HK-2 (cell line): ENCODE data around the gene KLF13.

Source experiments
- DNase-seq: peaks from one replicate; pipeline ENCODE4 v3.0.0-alpha.2; 2018; ENCODE audit not compliant: unreplicated experiment

Gene KLF13

DNA sequence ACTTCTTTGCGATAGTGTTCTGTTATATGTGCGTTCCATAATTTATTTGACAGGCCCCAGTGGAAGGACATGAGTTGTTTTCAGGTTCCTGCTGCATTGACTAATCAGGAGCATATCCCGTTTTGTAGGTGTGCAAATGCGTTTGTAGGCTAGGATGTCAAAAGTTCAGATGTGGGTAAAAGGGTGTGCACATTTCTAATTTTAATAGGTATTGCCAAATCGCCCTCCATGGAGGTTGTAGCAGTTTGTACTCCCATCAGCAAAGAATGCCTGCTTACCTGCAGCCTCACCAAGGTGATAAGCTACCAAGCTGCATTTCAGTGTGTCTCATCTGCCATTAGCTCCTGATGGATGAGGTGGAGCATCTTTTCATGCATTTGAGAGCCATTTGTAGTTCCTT, 36.3 kb downstream of the KLF13 start:
- DNase-seq: no peak

- DNase-seq: no peak
Observed at GRCh38 chr15:31364301-31365031, 37.8 kb downstream of the KLF13 start.

GRCh38 chr15:31365032-31365654, 38.5 kb downstream of the KLF13 start:
- no peak for DNase-seq

- DNase-seq: no peak
Observed at GRCh38 chr15:31365655-31366127, 39.1 kb downstream of the KLF13 start.

GRCh38 chr15:31366169-31366734, 39.6 kb downstream of the KLF13 start:
- DNase-seq: no peak

DNA sequence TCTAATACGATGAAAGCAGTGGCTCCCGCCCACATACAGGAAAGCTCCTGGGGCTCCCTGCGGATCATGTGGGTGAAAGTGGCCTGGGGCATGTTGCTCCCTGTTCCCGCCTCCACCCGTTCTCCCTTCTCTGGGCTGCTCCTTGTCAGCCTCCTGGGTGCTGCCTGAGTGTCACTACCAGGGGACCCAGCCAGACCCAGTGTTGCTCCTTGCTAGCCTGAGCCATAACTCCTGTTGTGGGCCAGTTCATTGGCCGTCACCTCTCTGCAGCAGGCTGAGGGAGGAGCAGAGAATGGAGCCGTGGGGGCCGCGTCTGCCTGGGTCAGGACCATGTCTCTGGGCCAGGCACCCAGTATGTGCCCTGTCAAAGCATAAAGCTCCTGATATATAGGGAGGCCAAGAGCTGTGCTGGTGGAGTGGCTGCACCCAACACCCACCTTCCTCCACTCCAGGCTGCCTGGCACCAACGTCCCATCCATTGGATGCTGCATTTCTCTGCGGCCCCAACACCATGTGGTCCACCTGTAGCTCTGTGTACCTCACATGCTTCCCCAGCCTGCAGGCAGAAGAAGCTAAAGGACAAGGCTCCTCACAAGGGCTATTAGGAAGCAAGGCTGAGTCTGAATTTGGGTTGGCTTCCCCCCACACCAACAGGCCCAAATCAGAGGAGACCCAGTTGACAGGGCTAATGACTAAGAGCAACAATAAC, 40.5 kb downstream of the KLF13 start:
- DNase-seq: no peak

GRCh38 chr15:31367730-31368344, 41.2 kb downstream of the KLF13 start:
- DNase-seq: no peak

DNA sequence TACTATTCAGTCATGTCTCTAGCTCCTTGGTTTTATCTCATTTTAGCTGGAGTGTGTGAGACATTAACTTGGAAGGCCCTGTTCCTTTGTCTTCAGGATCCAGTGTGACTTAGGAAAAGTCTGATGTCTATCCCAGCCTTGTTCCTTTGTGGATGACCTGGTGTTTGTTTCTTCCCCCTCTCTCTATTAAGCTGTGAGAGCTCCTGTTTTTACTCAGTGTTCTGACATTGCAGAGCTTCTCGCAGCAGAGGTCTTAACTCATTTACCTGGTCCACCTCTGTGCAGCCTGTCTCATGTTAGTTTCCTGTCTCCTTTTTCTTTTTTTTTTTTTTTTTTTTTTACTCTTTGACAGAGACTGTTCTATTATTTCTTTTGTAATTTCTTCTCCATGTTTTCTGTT, 43.1 kb downstream of the KLF13 start:
- no peak for DNase-seq

- DNase-seq: no peak
Observed at GRCh38 chr15:31371520-31372240, 45.0 kb downstream of the KLF13 start.

- no peak for DNase-seq
Observed at GRCh38 chr15:31372635-31373091, 46.0 kb downstream of the KLF13 start.

DNA sequence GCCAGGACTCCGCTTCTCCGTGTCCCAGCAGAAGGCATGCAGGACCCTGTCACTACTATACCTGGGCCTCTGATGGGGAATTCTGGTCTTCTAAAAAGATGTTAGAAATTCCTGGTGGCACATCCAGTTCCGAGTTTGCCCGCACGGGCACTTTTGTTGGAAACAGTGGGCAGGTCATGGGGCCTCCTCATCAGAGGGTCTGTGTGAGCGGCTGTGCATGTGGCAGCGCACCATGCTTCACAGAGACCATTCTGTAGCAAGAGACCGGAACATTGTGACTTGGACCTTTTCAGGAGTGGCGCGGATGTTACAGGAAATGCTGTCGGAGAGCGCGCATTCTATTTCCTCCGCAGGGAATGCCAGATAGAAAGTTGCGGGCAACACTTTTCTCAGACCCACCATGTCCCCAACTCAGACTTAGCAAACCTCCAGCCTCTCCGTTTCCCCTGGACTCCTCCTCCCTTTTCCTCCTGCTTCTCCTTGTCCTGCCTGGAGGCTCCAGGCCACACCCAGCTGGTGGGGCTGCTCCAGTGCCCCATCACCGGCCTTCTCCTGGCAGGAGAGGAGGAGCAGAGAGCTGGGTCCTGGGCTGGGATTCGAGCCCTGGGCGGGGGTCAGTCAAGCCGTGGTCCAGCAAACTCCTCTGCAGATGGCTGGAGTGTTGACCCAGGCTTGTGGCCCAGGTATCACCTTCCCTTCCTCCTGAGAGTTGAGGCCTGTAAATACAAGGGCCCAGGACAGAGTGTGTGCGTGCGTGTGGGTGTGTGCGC, 46.6 kb downstream of the KLF13 start:
- DNase-seq: no peak

DNA sequence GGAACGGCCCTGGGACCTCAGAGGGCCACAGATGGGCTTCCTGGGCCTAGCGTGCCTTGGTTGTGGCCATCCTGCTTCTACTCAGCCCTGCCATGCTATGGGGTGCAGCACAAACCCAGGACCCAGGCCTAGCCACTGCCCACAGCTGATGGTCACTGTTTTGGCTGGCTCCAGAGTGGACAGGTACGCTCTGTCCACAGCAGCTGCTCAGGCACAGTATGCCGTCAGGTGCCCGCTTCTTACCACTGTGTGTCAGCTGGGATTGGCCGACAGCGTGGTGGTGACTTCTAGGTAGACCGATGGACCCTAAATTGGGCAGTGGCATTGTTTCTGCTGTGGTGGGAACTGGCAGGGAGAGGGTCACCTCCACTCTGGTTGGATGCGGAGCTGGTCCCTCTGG, 47.3 kb downstream of the KLF13 start:
- DNase-seq: no peak

GRCh38 chr15:31374489-31374888, 47.9 kb downstream of the KLF13 start:
- DNase-seq: no peak

GRCh38 chr15:31374986-31375385, 48.4 kb downstream of the KLF13 start:
- DNase-seq: no peak

- DNase-seq: no peak
Observed at GRCh38 chr15:31375772-31376171, 49.1 kb downstream of the KLF13 start.

- DNase-seq: no peak
Observed at GRCh38 chr15:31376511-31376910, 49.9 kb downstream of the KLF13 start.

GRCh38 chr15:31377030-31377429, 50.4 kb downstream of the KLF13 start:
- DNase-seq: no peak

DNA sequence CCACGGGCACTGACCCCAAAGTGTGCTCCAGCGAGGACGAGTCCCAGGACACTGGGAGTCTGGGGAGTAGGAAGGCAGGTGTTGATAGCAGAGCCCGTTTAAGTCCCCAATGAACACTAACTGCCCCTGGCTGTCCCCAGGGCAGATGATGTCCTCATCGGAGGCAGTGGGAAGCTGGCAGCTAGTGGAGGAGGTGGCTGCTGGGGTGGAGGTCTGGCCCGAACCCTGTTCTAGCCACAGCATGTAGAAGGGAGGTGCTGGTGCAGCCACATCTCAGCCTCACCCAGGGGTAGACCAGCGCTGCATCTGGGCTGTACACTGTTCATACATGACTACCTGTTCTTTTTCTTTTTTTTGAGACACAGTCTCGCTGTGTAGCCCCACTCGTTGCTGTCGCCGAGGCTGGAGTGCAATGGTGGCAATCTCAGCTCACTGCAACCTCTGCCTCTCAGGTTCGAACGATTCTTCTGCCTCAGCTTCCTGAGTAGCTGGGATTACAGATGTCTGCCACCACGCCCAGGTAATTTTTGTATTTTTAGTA, 51.8 kb downstream of the KLF13 start:
- no peak for DNase-seq

GRCh38 chr15:31379042-31379441, 52.4 kb downstream of the KLF13 start:
- DNase-seq: no peak

GRCh38 chr15:31379577-31379976, 52.9 kb downstream of the KLF13 start:
- no peak for DNase-seq
